ENCODE data around the gene CACNB4.

GRCh38 chr2:151827564-151828142 is 271.2 kb downstream of the CACNB4 start:
- TF ChIP-seq CTCF (IDR thresholded peaks at IDR 0.05) (no peak), POLR2A (IDR thresholded peaks at IDR 0.05) (no peak), EP300 (IDR thresholded peaks at IDR 0.05) (no peak), POLR2AphosphoS5 (IDR thresholded peaks at IDR 0.05) (no peak)
